GM12873 (cell line): ENCODE results near the gene SPATA31D3.
"Not testable (repeated sequence)": the region's sequence is repeated elsewhere in the genome, so short reads cannot be mapped to it uniquely, and the experiment has no call there.

ENCODE experiments used
- CTCF ChIP-seq: IDR thresholded peaks from 2 replicates; pipeline ENCODE4 v1.5.1; 2012; ENCODE audit warnings: low read depth, mild to moderate bottlenecking, moderate library complexity, low read length, control low read depth; ENCODE audit not compliant: insufficient read depth; ENCODE audit errors: missing control alignments

The SPATA31D3 gene

GRCh38 chr9:81981883-81982282, 38.6 kb downstream of the SPATA31D3 start:
- TF ChIP-seq CTCF: no peak

- no peak for TF ChIP-seq CTCF
Measured at GRCh38 chr9:81984928-81985327, 41.6 kb downstream of the SPATA31D3 start.

- TF ChIP-seq CTCF: no peak
Measured at GRCh38 chr9:81986051-81986450, 42.8 kb downstream of the SPATA31D3 start.

- TF ChIP-seq CTCF: not testable (repeated sequence)
Measured at GRCh38 chr9:81988472-81988871, 45.2 kb downstream of the SPATA31D3 start, which contains the start of gene SPATA31D1. Gene SPATA31D1 (plus strand): TSS chr9:81988772. CDS start chr9:81988819, 47 bp downstream.

GRCh38 chr9:81989700-81990099, 46.4 kb downstream of the SPATA31D3 start:
- TF ChIP-seq CTCF: no peak

- no peak for TF ChIP-seq CTCF
Measured at GRCh38 chr9:81993656-81994055, 50.4 kb downstream of the SPATA31D3 start.
